Measurements from ENCODE around the gene ALAS1.

ALAS1 gene

DNA sequence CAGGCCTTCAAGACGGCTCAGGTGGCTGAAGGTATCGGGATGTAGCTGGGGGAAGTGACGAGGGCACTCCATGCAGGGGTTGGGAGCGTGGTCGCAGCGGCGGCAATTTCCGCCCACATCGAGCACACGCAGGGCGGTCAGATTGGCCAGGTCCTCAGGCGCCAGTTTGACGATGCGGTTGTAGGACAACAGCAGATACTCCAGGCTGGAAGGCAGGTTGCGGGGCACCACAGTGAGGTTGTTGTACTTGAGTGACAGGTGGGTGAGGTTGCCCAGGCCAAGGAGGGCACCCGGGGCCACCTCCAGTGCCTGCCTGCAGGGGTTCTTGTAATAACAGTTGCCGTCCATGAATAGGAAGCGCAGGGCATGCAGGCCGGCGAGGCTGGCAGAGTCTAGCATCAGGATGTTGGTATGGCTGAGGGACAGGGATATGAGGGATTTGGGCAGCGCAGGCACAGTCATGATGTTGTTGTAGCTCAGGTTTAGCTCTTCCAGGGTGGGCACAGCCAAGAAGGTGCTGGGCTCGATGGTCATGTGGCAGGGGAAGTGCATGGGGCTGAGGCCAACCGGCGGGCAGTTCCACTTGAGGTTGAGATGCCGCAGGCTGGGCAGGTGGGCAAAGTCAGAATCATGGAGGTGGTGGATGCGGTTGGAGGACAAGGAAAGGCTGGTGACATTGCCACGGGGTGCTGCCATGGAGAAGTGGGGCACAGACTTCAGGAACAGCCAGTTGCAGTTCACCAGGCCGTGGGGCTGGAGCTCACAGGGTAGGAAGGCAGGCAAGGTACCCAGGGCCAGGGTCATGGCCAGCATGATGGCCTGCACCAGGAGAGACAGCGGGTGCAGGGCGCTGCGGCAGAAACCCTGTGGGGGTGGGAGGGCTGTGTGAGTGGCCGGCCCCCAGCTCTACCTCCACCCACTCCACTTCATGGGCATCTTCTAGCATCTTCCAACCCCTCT, 25.8 kb downstream of the ALAS1 start:
- no peak for DNase-seq

DNA sequence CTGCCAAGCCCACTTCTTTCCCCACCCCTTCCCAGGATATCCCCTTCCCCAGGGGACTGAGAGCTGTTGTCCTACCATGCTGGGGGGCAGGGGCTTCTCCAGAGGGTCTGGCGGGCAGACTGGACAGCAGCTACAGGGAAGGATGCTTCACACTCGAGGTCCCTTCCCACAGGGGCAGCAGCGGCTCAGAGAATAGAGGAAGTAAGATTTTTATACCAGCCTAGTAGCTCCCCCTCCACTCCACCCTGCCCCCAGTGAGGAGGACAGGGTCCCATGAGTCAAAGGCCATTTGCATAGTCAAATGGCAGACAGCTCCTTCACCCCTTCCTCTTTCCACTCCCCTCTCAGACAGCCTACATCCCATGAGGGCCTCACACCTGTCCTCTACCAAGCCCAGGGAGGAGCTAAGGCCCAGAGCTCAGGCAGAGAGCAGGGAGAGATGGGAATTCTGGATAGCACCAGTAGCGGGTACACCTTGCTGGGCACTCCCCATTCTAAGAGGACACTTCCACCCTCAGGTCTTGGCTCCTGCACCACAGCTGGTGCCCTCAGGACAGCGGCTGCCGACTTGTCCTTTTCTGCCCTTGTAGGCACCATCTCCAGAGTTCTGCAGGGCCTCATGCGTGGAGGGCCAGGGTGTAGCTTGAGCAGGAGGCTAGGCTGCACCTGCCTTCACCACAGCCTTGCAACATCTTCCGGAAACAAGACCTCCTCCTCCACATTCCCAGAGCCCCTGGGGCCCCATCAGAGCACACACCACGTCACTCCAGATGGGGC, 27.7 kb downstream of the ALAS1 start, which contains the start of gene TLR9:
TSS of gene TLR9 (minus strand) at position 194 of the 777 bp plus-strand sequence. CDS start at position 78, 116 bp downstream.
- no peak for DNase-seq

DNA sequence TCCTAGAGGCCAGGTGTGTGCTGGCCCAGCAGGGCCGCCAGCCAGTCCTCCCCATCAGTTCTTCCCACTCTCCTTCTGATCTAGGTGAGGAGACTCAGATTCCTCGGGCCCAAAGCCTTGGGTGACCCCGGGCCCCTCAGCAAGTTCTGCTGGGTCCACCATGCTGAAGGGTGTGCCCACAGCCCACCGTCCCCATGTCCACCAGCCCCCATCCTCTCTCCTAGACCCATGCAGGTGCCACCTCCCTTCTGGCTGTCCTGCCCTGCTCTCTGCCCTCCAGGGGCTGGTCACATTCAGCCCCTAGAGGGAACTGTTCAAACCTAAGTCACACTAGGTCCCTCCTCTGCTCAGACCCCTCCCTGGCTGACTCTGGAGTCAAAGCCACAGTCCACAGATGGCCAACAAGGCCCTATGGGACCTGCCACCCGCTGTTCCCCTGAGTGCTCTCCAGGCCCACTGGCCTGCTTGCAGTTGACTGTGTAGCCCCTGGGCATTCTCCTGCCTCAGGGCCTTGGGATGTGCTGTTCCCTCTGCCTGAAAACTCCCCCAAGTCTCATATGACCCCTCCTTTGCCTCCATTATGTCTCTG, 28.4 kb downstream of the ALAS1 start:
- no peak for DNase-seq

DNA sequence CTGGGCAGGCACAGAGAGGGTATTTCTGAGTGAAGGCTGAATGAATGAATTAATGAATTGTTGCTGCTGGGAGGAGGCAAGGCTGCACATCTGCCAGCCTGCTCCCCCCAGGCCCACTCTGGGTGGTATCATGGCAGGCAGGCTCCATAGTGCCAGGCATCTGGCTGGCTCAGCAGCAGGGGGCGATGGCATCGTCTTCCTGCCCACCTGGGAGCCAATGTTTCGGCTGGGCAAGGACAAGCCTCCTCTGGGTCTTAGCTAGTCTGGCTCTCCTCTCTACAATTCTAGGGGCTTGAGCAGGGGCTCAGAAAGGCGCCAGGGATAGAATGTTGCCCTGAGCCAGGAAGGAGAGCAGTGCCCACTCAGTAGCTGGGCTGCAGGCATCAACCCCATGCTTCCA, 29.2 kb downstream of the ALAS1 start:
- DNase-seq, result no peak

DNA sequence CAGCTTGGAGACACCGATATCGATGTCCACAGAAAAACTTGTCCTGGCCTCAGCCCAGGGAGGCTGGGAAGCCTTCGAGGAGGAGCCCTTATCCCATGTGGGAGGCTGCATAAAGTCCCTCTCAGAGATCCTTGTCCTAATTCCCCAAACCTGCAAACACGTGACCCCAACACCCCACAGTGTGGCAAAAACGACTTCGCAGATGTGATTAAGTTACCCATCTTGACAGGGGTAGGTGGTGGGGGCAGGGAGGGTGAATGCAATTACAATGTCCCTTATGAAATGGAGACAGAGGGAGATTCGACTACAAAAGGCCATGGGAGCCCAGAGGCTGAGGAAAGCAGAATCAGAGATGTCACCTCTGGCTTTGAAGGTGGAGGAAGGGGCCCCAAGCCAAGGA, 29.8 kb downstream of the ALAS1 start:
- no peak for DNase-seq

DNA sequence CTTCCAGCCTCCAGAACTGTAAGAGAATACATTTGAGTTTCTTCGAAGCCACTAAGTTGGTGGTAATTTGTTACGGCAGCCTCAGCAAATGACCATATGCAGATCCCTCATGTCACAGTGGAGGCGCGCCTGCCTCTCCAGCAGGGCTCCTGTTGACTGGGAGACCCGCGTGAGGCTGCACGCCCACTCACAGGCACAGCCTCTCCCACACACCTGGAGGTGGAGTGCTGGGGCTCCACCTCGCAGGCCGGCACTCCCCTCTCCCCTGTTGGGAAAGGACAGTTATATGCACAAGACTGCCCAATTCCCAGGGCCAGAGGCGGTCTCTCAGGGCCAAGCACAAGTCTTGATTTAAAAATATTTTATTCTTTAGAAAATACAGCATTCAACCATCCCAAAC, 30.3 kb downstream of the ALAS1 start:
- DNase-seq, result no peak

DNA sequence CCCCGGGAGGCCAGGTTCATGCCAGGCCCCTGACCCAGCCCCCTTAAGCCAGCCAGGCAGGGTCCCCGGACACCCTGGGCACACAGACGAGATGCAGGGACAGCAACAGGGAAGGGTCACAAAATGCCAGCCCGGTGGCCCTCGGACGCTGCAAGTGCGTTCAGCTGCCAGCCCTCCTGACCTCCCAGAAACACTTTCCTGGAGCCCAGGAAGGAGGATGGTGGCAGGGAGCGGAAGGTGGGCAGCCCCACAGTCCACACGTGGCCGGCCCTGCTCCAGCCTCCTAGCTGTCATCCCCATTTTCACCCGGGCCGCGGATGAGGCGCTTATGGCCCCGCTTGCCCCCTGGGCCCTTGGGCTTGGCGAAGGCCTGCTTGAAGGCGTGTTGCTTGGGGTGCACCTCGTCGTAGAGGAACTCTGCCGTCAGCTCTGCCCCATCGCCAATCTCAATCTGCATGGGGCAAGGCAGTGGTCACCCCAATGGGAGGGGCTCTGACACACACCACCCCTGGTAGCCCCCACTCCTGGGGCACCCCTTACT, 30.9 kb downstream of the ALAS1 start:
- DNase-seq, result no peak

DNA sequence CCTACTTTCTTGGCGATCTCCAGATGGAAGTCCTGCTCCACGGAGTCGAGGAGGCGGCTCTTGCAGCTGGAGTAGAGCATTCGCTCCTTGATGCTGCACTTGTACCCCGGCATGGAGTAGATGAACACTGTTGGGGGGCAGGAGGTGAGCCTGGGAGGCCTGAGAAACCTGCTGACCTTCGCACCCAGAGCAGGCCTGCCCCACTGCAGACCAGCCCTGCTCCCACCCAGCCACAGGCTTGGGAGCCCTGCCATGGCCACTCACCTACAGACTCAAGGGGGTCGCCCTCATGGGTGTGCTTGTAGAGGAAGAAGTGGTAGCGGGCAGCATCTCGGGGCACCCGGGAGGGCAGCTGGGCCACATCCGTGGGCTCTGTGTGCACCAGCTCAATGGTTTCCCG, 31.7 kb downstream of the ALAS1 start:
- DNase-seq, result no peak

DNA sequence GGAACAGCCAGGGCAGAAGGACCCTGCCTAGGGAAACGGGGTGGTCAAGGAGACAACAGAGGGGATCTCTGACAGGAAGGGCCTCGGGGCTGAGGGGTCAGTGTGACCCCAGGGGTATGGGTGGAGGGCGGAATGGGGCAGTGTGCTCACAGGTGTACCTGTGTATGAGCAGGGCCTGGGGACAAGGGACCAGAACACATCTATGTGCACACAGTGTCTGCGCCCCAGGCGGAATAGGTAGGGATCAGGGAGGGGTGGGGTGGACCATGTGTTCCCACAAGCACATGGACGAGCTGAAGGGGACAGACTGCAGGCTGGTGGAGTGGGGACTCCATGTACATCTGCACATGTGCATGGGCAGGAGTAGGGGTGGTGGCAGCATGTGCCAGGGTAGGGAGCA, 32.5 kb downstream of the ALAS1 start:
- no peak for DNase-seq

DNA sequence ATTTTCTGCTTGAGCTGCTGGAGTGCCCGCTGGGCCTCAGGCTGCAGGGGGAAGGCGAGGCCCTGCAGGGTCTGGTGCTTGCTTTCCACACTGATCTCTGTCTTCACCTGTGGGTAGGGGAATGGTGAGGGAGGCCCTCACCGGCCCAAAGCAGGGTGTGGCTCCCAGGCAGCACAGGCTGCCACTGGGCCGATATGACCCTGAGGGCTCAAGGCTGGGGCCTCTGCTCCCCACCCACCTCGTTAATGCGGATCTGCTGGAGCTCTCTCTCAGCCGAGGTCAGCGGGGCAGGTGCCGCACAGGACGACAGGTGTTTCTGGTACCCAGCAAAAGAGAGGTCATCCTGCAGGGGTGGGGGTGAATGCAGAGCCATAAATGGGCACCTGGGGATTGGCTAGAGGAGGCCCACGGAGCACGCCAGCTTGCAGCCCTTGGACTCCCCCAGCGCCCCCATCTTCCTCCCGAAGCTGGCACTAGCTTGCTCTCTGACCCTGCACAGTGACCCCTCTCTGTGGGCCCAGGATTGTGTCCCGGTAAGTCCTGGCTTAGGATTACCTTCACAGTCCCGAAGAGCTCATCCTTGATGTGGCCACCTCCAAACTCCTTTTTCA, 33.0 kb downstream of the ALAS1 start:
- no peak for DNase-seq

DNA sequence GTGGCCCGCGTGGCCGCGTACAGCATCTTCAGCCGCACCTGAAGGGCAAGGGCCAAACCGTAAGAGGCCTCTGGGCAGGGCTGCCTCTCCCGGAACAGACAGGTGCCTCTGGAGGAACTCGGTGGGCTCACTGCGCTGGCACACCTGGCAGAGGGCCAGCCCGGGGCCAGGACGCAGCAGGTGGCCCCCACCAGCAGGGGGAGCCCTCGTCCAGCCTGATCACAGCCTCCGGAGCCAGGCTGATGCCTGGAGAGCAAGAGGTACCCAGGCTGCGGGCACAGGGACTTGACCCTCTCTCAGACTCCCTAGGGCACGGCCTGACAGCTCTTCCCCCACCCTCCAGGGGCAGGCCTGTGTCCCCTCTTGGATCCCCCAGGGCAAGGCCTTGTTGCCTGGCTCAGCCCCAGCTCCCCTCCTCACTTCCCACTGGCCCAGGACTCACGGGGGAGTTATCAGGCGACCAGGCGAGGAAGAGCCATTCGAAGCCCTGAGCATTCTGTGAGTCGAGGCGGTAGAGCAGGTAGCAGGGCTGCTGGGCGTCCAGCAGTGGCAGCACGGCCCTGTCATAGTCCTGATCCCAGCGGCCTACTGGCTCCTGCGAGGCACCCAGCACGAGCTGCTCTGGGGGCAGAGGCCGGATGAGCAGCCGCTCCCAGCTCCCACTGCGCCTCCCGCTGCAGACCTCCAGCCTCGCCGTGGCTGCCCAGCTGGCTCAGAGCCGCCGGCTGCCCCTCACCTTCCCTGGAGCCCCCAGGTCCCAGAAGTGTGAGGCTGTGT, 33.7 kb downstream of the ALAS1 start:
- DNase-seq, result peak; percentile 87

DNA sequence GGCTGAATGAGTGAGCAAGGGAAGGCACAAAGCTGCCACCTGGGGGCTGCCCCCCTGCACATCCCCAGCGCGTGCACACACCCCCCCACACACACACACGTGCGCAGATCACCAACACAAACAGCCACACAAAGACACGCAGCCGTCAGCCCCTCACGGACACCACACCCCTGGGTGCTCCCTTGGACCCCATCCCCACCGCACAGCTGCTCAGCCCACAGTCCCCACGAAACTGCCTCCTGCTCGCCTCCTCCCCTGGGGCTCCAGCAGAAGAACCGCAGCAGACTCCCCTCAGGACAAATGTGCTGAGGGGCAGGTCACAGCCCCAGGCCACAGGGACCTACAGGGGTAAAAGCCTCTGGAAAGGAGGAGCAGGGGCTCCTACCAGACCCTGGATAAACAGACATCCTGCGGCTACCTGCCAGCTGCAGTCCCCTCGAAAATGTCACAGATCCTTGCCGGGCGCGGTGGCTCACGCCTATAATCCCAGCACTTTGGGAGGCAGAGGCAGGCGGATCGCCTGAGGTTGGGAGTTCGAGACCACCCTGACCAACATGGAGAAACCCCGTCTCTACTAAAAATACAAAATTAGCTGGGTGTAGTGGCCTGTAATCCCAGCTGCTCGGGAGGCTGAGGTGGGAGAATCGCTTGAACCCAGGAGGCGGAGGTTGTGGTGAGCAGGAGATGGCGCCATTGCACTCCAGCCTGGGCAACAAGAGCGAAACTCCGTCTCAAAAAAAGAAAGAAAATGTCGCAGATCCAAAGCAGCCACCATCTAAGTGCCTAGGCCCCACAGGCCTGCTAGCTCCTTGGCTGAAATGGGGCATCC, 34.5 kb downstream of the ALAS1 start:
- peak; percentile 46 for DNase-seq

DNA sequence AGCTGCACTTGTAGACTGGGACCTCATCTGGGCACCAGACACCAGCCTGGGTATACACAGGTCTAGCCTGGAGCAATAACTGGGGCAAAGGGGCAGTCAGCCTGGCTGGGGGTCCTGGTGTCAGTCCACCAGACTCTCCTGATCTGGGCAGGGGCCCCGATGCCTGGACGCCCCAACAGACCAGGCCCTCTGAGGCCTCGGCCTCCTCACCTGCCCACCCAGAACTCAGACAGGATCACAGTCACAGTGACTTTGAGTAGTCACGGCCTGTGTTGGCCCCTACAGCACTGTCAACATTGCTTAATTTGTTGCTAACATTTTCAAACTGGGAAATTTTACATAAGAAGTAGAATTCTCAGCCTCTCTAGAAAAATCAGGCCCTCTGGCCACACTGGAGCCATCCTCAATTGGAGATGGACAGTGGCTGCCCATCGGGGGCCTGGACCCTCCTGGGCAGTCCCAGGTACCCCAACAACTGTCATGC, 35.2 kb downstream of the ALAS1 start:
- DNase-seq, result no peak

DNA sequence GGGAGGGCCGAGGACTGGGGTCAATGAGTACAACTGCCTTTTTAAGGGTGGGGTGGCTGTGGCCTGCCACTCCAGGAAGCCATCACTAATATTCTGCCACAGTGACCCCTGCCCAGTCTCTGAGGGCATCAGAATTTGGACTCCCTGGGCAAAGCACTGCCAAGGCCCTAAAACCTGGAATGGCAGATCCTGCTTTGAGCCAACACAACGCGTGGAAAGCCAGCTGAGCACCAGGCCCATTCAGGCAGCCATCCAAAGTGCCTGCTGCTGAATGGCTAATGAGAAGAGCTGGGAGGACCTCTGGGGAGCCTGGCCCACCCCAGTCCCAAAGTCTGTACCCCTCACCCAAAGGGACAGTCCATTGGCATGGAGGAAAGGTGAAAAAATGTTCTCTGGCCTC, 36.0 kb downstream of the ALAS1 start:
- DNase-seq, result no peak

DNA sequence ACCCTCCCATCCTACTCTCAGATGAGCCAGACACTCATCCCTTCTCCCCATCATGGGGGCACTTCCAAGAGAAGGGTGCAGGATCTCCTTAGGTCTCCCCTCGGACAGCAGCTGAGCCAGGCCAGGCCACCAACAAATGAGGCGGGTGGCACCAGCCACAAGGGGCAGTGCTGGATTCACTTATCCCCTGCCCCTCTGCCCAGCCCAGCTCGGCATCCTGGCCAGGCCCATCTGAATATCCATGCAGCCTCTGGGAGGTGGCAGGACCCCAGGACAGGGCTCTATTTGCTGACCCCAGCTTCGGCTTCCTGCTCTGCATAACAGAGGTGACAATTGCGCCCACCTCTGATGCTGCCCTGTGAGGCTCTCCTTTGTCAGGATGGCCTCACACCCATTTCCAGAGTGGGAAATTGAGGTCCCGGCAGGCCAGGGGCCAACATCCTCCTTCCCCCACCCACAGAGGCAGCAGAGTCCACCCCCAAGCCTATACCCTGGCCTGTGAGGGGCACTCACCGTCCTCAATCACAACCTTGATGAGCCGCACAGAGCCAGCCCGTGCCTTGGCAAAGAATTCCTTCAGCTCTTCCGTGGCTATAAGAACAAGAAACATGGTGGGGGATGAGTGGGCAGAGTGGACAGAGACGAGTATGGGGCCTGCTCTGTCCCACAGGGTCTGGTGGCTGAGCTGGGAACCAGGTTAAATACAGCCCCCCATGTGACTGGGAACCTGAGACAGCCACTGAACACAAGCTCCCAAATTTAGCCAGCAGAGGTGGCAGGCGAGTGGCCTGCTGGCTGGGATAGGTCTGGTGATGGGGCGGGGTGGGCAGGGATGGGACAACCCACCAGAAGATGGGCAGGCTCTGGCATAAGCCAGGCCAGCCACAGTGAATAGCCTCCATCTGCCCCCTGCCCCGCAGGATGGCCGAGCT, 36.8 kb downstream of the ALAS1 start:
- DNase-seq, result no peak

DNA sequence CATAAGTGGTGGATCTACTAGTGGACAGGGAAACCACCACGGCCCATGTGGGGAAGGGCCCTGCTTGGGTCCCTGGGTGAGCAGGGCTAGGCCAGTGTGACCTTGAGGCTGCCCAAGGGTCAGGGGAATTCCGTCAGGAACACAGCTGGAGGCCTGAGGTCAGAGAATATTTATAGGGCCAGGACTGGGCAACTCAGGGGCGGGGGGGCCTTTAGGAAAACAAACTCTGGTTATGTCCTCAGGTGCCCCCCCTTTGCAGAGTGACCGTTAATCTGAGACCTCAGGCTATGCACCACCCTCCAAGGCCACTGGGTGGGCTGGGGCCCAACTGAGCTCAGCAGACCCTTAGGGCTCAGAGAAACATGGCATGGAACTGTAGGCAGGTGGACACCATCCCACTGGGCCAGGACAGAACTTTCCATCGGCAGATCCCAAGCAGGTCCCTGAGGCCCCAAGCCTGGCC, 38.5 kb downstream of the ALAS1 start:
- no peak for DNase-seq

DNA sequence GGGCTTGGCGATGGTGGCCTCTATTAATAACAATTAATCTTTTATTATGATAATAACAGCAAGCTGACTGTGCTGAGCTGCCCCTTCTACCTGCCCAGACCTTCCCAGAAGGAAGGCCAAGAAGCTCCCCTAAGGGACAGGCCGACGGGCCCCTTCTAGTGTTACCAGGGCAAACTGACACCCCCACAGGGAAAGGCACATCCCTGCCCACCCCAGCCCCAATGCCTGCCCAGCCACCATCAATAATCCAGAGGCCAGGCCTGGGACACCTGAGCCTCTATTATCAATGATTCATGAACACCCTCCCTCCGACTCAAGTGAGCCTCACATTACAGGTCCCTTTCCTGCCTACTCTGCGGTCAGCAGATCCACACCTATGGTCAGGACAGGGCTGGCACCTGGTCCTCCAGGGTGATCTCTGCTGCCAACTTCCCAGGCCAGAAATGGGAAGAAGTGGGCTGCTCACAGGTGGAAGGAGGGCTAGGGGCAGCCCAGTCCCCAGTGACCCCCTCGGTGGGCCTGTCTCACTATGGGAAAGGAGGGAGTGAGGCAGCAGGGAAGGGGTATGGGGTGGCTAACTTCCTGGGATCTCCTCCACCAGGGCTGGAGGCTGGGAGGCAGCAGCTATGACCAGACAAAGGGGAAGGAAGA, 39.2 kb downstream of the ALAS1 start:
- DNase-seq, result no peak

DNA sequence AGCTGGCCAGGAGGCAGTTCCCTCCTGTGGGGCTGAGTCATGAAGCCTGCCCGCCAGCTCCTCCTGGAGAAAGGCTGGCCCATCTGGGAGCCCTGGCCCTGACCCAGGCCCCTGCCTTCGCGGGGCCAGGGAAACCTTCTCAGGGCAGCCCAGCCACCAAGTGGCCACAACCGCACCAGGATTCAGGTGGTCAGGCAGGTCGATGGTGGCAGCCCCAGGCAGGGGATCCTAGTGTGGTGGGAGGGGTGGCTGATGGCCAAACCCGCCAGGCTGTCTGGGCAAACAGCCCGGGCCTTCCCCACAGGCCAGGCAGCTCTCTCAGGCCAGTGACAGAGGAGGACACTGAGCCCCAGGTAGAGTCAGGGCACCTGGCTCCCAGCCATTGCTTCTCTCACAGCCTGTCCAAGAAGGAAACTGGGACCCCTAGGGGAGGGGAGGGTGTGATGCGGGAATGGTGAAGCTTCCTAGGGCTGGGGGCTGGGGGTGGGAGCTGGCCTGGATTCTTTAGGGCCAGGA, 39.8 kb downstream of the ALAS1 start:
- DNase-seq, result no peak

All from CD4-positive, alpha-beta T cell treated with Interleukin-21 for 1 hour (primary cell).